GM23338 (cell line): Measurements from ENCODE around the gene AP5Z1.

Experiments
- CREB1 ChIP-seq: fragments of 250-450 bp; sonication (Bioruptor Pico); IDR thresholded peaks from 2 replicates; pipeline ENCODE4 v1.5.0; 2020; ENCODE audit warnings: low read depth, mild to moderate bottlenecking, moderate library complexity
- CTCF ChIP-seq, 2 experiments: fragments of 200-600 bp in 1 of 2; sonication (generic) in 1 of 2; conservative IDR thresholded peaks; 2 replicates each; pipeline versions ENCODE4 v1.5.1 to v1.6.1; 2016 to 2017; ENCODE audit warnings: antibody characterized with exemption in 2 of 2, low read depth in 2 of 2, mild to moderate bottlenecking in 2 of 2, moderate library complexity in 1 of 2
- EZH2 ChIP-seq: fragments of 200-600 bp; sonication (generic); IDR thresholded peaks from one replicate; pipeline ENCODE4 v1.8.0; 2017; ENCODE audit warnings: antibody characterized with exemption, mild to moderate bottlenecking, low read depth; ENCODE audit not compliant: unreplicated experiment
- EZH2phosphoT487 ChIP-seq: fragments of 200-600 bp; sonication (generic); IDR thresholded peaks from one replicate; pipeline ENCODE4 v1.8.1; 2018; ENCODE audit warnings: antibody characterized with exemption; ENCODE audit not compliant: unreplicated experiment
- JUNB ChIP-seq: IDR thresholded peaks from one replicate; pipeline ENCODE4 v1.6.1; 2016; ENCODE audit warnings: antibody characterized with exemption; ENCODE audit not compliant: unreplicated experiment
- NANOG ChIP-seq: IDR thresholded peaks from 2 replicates; pipeline ENCODE4 v1.6.1; 2016; ENCODE audit warnings: antibody characterized with exemption, borderline replicate concordance
- POLR2AphosphoS5 ChIP-seq: IDR thresholded peaks from 2 replicates; pipeline ENCODE4 v1.6.1; 2016; ENCODE audit warnings: antibody characterized with exemption, low read depth
- REST ChIP-seq: IDR thresholded peaks from one replicate; pipeline ENCODE4 v1.6.1; 2018; ENCODE audit warnings: antibody characterized with exemption; ENCODE audit not compliant: unreplicated experiment
- ZNF114 ChIP-seq: fragments of 250-450 bp; sonication (Bioruptor Pico); IDR thresholded peaks from 2 replicates; pipeline ENCODE4 v1.5.0; 2020; ENCODE audit warnings: mild to moderate bottlenecking, moderate library complexity
- ZNF331 ChIP-seq: fragments of 250-450 bp; sonication (Bioruptor Pico); IDR thresholded peaks from 2 replicates; pipeline ENCODE4 v1.5.0; 2020; ENCODE audit warnings: low read depth, mild to moderate bottlenecking, moderate library complexity
- TF ChIP-seq, protein P1 (sequence below): IDR thresholded peaks from 2 replicates; pipeline ENCODE4 v1.6.1; 2016; ENCODE audit warnings: antibody characterized with exemption

DNA sequence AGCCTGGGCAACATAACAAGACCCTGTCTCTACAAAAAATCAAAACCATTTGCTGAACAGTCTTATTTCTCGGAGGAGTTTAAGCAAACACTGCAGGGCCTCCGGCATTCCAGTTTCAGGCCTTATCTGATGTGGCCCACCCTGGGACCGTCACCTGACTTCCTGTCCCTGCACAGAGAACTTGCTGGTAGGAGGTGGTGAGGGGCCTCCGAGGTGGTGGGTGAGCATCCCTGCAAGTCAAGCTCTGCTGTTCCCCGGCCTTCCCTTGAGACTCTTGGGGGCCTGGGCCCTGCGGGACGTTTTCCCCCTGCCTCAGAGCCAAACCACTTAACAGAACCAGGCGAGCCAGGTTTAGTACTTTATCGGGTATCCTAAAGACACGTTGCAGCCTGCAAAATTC, 44.5 kb upstream of the AP5Z1 start:
- TF ChIP-seq JUNB (no peak), CTCF (conservative IDR thresholded peaks at IDR 0.05; ENCODE audit: low read depth in 2 of 2) (no peak), POLR2AphosphoS5 (no peak), EZH2 (no peak), REST (no peak), EZH2phosphoT487 (no peak), ZNF331 (no peak), CREB1 (CRISPR knock-in tag) (no peak), ZNF114 (no peak), NANOG (no peak)
- TF ChIP-seq, protein P1, sequence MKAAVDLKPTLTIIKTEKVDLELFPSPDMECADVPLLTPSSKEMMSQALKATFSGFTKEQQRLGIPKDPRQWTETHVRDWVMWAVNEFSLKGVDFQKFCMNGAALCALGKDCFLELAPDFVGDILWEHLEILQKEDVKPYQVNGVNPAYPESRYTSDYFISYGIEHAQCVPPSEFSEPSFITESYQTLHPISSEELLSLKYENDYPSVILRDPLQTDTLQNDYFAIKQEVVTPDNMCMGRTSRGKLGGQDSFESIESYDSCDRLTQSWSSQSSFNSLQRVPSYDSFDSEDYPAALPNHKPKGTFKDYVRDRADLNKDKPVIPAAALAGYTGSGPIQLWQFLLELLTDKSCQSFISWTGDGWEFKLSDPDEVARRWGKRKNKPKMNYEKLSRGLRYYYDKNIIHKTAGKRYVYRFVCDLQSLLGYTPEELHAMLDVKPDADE, result no peak
